Uterus (tissue), 4 donors: ENCODE data around the gene BACH2. TPM values are rescaled to one million over a fixed set of nuclear protein-coding genes. Genes with fewer than 3 reads are reported as not detected.

Experiments
- DNase-seq, 2 donors: peaks; one replicate each; pipeline ENCODE4 v3.0.0-alpha.2; 2019 to 2020
- H3K27ac ChIP-seq, 2 donors: fragments of 200-600 bp; sonication (generic); 1 replicate in 1 of 2; 2 replicates in 1 of 2; pipeline ENCODE4 v1.5.1; 2016 to 2018
- H3K27me3 ChIP-seq, 2 donors: fragments of 200-600 bp; sonication (generic); one replicate each; pipeline ENCODE4 v1.5.1; 2018 to 2019; ENCODE audit warnings: control low read depth in 1 of 2
- H3K36me3 ChIP-seq, 2 donors: fragments of 200-600 bp; sonication (generic); one replicate each; pipeline ENCODE4 v1.5.1; 2019; ENCODE audit warnings: control low read depth in 1 of 2
- H3K4me1 ChIP-seq, 2 donors: fragments of 200-600 bp; sonication (generic); one replicate each; pipeline ENCODE4 v1.5.1; 2018 to 2019; ENCODE audit warnings: control low read depth in 1 of 2
- H3K4me3 ChIP-seq, 2 donors: fragments of 200-600 bp; sonication (generic); 1 replicate in 1 of 2; 2 replicates in 1 of 2; pipeline ENCODE4 v1.5.1; 2018 to 2019; ENCODE audit warnings: mild to moderate bottlenecking in 1 of 2
- H3K9me3 ChIP-seq, 2 donors: fragments of 200-600 bp; sonication (generic); one replicate each; pipeline ENCODE4 v1.5.1; 2019; ENCODE audit warnings: control low read depth in 1 of 2
- CTCF ChIP-seq, 4 experiments: fragments of 200-600 bp in 2 of 4; fragments of 450-650 bp in 2 of 4; sonication (generic) in 2 of 4; IDR thresholded peaks; one replicate each; pipeline ENCODE4 v1.5.1; 2016 to 2019; ENCODE audit warnings: antibody characterized with exemption in 4 of 4, mild to moderate bottlenecking in 2 of 4, moderate library complexity in 1 of 4
- POLR2A ChIP-seq, 2 donors: fragments of 450-650 bp; IDR thresholded peaks; one replicate each; pipeline ENCODE4 v1.6.1; 2016; ENCODE audit warnings: antibody characterized with exemption in 2 of 2, mild to moderate bottlenecking in 1 of 2, moderate library complexity in 1 of 2
- intact Hi-C: fragments of 100-400 bp; cut with DNase I; formaldehyde crosslinking; loops from one replicate; pipeline ENCODE4 v1.15.1; 2023; ENCODE audit warnings: low total_unique reads
- total RNA-seq, 4 donors: library from RNA; depleted of rRNA in 3 of 4; stranded (reverse); fragments of >200 nt in 3 of 4; gene quantifications; one replicate each; pipeline versions ENCODE4 v1.1.0 to v1.2.4, GENCODE V29; 2014 to 2023
- donor health status: DM: yes; HTN: yes; CAD: no.

BACH2 gene
- total RNA-seq, 4 donors from 2014 or later: 1.3 to 15.0 (median 9.7) TPM

- Histone ChIP-seq H3K27ac (no peak overlapping the region), H3K36me3 (no peaks in the 10 kb centered on the region)
- intact Hi-C loops: no loop called here
Observed at GRCh38 chr6:89932245-89932802, 364.3 kb downstream of the BACH2 start.

GRCh38 chr6:89930789-89931188 lies 365.9 kb downstream of the BACH2 start:
- Histone ChIP-seq H3K4me1 (no peaks in the 10 kb centered on the region), H3K4me3 (no peak overlapping the region), H3K36me3 (no peaks in the 10 kb centered on the region), H3K9me3 (no peaks in the 10 kb centered on the region), H3K27ac (no peak overlapping the region), H3K27me3 (no peaks in the 10 kb centered on the region)
- no peak for TF ChIP-seq POLR2A (IDR thresholded peaks at IDR 0.05)
- TF ChIP-seq CTCF (IDR thresholded peaks at IDR 0.05): no peak
- intact Hi-C loops: no loop called here
- DNase-seq: no peak

More at GRCh38 chr6:89932245-89932802, 364.3 kb downstream of the BACH2 start:
- H3K9me3 ChIP-seq: no peaks in the 10 kb centered on the region
- no peaks in the 10 kb centered on the region for H3K4me1 ChIP-seq
- H3K4me3 ChIP-seq: no peak overlapping the region
- H3K27me3 ChIP-seq: no peaks in the 10 kb centered on the region
- DNase-seq: no peak
- TF ChIP-seq POLR2A (IDR thresholded peaks at IDR 0.05) (no peak), CTCF (IDR thresholded peaks at IDR 0.05) (no peak)

- TF ChIP-seq POLR2A (IDR thresholded peaks at IDR 0.05) (no peak), CTCF (IDR thresholded peaks at IDR 0.05) (no peak)
- Histone ChIP-seq H3K9me3 (no peaks in the 10 kb centered on the region), H3K4me1 (no peaks in the 10 kb centered on the region), H3K36me3 (no peaks in the 10 kb centered on the region), H3K27me3 (no peaks in the 10 kb centered on the region), H3K27ac (peak overlapping the region; percentile 53 to 68), H3K4me3 (no peak overlapping the region)
- intact Hi-C loops: no loop called here
- peak in 1 of 2 donors; percentile 45 for DNase-seq
Observed at GRCh38 chr6:89928604-89929003, 368.0 kb downstream of the BACH2 start.

GRCh38 chr6:89927791-89928550 lies 368.7 kb downstream of the BACH2 start:
- no peaks in the 10 kb centered on the region for H3K4me1 ChIP-seq
- no peak for DNase-seq
- no peak overlapping the region for H3K4me3 ChIP-seq

More at GRCh38 chr6:89927791-89928550, 368.7 kb downstream of the BACH2 start:
- Histone ChIP-seq H3K36me3 (no peaks in the 10 kb centered on the region), H3K9me3 (no peaks in the 10 kb centered on the region), H3K27ac (peak overlapping the region; percentile 53 to 68), H3K27me3 (no peaks in the 10 kb centered on the region)
- TF ChIP-seq CTCF (IDR thresholded peaks at IDR 0.05) (no peak), POLR2A (IDR thresholded peaks at IDR 0.05) (no peak)
- intact Hi-C loops: no loop called here
